Astrocyte (in vitro differentiated cells and primary cell): ENCODE results near the gene C1QTNF1.

ENCODE experiments used
- CTCF ChIP-seq: IDR thresholded peaks from 2 replicates; pipeline ENCODE4 v1.5.1; 2011; ENCODE audit warnings: low read depth, mild to moderate bottlenecking, inconsistent platforms, low read length, moderate library complexity; ENCODE audit not compliant: insufficient read depth
- EZH2 ChIP-seq: IDR thresholded peaks from 2 replicates; pipeline ENCODE4 v1.6.1; 2012; ENCODE audit warnings: mild to moderate bottlenecking, low read length, inconsistent platforms; ENCODE audit not compliant: insufficient read depth

DNA sequence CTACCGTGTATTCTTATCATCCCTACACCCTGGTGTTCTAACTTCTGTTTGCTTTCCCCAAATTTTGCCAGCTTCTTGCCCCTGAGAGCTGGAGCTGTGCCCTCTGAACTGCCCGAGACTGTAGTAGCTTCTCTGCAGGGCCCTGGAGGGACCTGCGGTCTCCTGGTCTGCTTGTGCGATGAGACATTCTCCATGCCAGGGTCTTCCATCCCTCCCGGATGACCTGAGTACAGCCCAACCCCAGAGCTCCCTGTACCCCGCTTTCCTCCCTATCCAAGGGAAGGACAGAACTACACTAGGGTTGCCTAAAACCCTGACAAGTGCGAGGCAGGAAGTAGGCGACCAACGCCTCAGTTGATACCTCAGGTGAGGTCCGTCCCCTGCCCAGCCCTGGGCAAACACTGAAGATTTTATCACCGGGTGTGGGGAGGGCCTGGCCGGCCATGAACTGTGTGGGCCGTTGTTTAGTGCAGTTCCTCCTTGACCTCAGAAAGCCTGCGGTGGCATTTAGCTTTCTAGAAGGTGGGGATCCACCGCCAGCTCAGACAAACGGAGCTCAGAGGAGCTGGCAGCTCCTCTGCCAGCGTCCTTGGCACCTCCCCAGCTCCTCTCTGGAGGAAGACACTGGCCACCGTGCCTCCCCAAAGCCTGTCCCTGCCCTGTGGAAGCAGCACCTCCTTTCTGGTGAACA is 28.1 kb upstream of the C1QTNF1 start:
- TF ChIP-seq EZH2 = no peak
- no peak for TF ChIP-seq CTCF
